GM21367 (cell line): ENCODE measurements around the gene DISC1.
"Not testable (repeated sequence)": the region's sequence is repeated elsewhere in the genome, so short reads cannot be mapped to it uniquely, and the experiment has no call there.

ENCODE experiments used
- ATAC-seq: cut with Tn5 transposase; IDR thresholded peaks from one replicate; pipeline ENCODE4 v1.9.1; 2021; ENCODE audit not compliant: unreplicated experiment

Gene DISC1

DNA sequence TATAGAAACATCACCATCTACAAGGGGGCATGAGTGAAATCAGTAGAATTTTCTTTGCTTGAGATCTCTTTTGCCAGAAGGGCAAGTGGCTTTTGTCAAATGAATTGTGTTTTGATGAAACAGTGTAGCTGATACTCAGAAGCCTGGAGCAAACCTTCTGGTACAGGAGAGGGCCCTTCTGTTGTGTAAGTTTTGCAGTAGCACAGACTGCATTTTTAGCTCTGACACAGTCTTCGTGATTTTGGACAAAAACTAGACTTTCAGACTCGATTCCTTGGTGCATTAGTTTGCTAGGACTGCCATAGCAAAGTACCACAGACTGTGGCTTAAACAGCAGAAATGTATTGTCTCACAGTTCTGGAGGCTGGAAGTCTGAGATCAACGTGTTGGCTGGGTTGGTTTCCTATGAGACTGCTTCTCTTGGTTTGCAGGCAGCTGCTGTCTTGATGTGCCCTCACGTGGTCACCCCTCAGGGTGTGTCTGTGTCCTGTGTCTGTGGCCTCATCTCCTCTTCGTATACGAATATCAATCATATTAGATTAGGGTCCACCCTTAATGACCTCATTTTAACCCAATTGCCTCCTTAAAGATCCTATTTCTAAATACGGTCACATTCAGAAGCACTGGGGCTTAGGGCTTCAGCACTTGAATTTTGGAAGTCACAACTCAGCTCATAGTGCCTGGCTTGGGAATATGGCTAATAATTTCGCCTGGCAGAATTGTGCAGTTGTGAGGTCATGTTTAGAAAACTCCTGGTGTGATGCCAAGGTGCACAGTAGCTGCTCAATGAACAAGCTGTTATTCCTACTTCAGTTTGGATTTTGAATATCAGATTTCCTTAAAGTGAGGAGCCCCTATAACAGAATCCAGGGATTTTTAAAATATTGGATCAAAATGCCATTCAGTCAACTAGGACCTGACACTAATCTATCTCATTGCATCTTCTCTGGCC lies 21.2 kb upstream of the DISC1 start:
- ATAC-seq: no peak

DNA sequence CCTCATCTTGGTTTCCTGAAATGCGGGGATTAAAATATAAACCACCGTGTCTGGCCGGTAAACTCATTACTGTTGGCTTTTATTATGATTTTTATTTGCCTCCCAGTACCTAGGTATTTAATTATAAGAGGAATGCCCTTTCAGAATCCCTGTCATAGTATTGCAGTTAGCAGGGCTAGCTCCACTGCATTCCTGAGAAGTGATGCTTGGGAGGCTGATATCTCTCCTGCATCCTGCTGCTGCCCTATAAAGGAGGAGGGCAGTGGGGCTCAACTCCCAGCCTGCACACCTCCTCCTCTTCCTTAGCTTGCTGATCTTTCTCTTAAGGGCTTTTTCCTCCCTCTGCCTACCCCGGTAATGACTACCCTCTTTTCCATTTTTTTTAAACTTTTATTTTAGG lies 19.9 kb upstream of the DISC1 start:
- no peak for ATAC-seq

DNA sequence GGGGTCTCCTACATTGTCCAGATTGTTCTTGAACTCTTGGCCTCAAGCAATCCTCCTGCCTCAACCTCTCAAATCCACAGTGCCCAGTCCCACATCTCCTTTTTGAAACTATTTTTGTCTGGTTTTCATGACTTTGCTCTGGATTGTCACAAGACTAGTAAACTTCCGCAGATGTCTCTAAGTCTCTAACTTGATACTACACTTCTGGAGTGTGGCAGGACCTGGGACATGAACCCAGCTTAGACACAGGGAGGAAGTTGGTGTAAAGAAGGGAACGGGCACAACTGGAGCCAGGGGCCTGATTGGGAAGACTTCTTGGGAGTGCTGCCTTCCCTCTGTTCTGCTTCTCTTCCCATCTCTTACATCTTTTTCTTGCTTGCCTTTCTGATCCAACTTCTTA lies 16.2 kb upstream of the DISC1 start:
- ATAC-seq: no peak

DNA sequence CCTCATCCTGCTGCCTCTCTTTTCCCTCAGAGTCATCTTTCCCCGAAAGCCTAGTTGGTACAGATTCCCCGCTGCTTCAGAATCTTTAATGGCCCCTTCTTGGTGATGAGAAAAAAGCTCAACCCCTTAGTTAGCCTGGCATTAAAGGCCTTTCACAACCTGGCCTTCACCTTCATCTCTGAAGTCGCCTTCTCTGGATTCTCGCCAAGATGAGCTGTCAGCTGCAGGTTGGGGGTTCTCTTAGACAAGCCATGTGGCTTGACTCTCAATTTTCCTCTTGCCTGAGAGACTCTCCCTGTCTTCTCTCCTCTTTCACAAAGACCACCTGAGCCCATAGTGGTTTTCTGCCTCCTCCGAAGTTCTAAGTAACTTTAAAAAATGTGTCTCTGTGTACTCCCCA lies 15.5 kb upstream of the DISC1 start:
- no peak for ATAC-seq

DNA sequence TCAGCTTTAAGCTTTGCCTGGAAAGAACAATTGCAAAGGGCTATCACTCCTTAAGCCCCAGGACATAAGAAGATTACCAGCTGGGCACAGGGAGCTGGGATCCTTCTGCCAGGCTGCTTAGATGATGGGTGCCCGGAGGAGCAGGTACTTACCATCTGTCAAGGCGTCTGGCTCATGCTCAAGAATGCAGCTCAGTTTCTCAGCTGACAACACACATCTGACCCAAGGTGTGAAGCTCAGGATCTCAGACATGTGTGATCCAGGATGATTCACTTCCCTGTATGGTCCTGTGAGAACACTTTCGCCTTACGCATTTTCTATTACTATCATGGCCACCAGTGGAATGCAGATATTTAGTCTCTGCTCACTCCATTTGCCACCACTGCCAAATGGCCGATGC lies 14.7 kb upstream of the DISC1 start:
- ATAC-seq: no peak

DNA sequence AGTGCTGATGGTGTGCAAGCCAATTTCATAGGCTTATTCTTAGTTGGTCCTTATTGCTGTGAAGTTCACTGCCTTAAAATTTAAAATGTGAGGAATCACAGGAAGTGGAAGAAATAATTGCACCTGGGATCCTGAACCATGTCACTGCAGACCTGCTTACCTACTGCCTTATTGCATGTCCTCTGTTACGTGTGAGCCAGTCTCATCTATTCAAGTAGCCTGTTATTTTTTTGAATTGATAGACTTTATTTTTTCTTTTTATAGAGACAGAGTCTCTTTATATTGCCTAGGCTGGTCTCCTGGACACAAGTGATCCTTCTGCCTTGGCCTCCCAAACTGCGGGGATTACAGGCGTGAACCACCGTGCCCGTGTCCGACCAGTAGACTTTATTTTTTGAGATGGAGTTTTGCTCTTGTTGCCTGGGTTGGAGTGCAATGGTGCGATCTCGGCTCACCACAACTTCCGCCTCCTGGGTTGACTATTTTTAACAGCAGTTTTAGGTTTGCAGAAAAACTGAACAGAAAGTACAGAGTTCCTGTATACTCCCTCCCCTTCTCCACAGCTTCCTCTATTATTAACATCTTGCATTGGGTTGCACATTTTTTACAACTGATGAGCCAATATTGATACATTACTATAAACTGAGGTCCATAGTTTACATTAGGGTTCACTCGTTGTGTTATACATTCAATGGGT lies 14.0 kb upstream of the DISC1 start:
- ATAC-seq: peak; percentile 98

DNA sequence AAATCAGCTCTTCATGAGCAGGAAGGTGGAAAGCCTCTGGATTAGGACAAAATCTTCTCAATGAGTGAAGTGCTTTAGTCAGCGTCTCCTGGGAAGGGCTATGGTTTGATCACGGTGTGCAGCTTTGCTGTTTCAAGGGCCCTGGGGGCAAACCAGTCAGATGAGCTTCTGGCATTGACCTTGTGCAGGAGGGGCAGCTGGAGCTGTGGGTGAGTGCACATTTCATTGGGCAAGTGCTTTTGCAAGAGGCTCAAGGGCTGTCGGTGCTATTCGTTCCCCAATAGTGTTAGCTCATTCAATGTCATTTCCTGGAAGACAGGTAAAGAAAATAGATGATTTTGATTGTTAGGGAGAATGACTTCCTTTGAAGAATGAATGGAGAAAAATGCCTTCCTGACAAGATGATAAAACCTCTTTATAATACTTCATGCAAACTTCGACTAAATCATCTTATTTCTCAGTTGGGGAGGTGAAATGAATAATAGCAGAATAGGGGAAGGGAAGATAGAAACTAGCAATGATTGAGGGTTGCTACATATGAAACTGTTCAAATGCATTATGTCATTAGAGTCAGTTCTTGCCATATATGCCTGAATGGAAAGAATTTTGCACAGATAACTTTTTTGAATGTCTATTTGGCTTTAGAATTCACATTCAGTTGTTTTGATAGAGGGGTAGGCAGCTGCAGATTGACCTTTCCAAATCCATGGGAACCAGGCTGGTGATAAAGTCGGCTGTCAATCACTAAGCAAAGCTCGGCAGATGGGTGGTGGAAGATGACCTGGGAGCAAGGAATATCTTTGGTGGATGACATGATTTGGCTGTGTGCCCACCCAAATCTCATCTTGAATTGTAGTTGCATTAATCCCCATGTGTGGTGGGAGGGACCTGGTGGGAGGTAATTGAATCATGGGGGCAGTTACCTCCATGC lies 12.9 kb upstream of the DISC1 start:
- ATAC-seq: no peak

DNA sequence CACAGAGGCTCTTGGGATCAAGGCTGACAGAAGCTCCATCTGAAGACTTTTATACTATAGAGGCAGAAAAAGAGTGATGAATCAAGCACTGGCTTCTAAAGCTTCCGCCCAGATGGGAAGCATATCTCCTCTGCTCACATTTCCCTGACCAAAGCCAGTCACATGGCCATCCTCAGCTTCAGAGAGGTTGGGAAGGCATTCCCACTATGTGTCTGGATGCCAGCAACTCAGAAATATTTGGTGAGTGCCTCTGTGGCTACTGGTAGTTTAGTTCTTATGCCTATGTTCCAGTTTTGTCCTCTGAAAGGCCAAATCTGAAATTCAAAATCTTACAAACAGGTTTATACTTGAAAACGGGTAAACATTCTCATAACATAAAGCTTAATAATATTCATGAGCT lies 9.9 kb upstream of the DISC1 start:
- ATAC-seq: no peak

DNA sequence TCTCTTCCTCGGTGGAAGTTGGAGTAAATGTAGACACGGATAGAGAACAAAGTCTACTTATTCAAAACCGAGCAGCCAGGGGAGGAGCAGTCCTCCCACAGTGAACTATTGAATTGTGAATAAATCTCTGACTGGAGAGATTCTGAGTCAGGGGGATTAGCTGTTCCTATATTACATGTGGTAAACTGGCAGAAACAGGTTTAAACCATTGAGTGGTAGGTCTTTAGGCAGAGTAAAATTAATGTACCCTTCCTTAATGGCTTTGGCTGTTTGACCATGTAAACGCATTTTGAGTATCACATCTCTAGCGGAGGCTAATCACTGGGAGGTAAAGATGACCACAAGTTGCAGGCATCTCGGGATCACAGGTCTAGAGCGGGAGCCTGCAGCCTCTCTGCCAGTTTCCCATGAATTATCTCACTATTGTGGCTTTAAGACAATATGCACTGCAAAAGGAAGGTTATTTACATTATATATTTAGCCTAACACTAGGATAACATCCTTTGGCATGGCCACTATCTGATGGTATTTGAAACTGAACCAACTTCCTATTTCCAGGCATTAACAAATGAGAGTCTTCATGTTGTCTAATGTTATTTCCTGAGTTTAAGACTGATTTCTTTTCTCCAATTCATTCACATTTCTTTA lies 7.9 kb upstream of the DISC1 start:
- no peak for ATAC-seq

DNA sequence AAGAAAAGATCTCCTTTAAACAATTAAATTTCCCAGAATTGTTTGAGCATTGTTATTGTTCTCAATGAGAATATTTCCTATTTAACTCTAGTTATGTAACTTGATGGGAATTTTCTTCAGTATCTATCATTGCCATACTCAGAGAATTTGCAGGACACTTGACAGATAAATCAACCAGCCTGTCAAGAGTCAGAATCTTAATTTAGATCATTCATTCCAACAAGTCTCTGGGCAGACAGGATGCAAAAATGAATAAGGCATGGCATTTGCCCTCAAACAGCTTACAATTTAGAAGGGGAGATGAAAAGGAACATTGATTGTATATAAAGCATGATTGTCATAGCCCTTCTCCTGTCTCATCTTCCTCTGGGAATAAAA lies 7.3 kb upstream of the DISC1 start:
- no peak for ATAC-seq

DNA sequence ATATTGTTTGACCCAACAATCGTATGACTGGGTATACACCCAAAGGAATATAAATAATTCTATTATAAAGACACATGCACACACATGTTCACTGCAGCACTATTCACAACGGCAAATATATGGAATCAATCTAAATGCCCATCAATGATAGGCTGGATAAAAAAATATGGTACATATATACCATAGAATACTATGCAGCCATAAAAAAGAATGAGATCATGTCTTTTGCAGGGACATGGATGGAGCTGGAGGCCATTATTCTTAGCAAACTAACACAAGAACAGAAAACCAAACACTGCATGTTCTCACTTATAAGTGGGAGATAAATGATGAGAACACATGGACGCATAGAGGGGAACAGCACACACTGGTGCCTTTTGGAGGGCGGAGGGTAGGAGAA lies 1.5 kb upstream of the DISC1 start:
- ATAC-seq: not testable (repeated sequence)

DNA sequence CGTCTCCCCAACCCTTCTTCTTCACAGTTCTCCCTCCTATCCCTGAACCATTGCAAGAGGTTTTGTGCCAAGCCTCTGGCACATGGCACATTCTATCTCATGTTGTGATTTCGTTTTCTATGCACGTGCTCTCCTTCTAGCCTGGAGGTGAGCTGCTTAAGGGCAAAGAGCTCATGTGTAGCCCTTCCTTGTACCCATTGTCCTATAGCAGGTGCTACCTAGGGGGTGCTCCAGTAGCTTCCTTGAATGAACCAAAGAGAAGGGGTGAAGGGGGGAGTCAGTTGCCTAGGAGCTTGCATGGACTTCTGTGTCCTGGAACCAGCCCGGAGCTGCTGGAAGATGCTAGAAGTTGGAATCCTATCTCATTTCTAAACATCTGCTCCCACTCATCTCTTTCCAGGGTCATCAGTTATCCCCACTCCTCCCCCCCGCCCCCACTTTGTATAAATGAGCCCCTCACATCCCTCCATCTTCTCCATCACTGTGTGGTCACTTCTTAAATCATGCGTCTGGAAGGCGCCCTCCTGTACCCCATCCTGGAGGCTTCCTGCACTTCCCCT lies 535 bp upstream of the DISC1 start:
- no peak for ATAC-seq

DNA sequence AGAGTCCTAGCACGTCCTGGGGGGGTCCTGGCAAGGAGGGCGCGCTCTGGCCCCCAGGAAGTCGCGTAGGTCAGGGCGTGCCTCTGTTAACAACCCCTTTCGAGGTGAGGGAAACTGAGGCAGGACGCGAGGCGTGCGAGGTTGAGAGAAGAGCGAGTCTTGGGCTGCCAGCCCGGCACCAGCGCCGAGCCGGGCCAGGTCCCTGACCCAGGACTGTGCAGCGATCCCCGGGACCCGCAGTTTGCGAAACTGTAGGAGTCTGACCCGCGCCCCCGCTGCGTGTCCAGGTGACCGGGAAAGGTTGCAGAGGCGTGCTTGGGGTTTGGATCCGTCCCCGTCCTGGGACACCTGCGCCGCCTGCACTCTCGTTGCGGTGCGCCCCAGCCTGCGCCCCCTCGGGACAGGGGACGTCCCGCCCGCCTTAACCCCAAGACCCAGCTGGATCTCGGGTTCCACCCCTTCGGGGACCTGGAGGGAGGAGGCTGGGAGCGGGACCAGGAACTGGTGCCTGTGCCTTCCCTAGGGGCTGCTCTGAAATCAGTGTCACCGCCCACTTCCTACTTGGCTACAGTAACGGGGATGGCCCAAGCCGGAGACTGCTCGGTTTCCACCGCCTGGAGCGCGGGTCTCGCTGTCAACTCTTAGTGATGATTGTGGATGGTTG lies 493 bp downstream of the DISC1 start:
- peak; percentile 49 for ATAC-seq

DNA sequence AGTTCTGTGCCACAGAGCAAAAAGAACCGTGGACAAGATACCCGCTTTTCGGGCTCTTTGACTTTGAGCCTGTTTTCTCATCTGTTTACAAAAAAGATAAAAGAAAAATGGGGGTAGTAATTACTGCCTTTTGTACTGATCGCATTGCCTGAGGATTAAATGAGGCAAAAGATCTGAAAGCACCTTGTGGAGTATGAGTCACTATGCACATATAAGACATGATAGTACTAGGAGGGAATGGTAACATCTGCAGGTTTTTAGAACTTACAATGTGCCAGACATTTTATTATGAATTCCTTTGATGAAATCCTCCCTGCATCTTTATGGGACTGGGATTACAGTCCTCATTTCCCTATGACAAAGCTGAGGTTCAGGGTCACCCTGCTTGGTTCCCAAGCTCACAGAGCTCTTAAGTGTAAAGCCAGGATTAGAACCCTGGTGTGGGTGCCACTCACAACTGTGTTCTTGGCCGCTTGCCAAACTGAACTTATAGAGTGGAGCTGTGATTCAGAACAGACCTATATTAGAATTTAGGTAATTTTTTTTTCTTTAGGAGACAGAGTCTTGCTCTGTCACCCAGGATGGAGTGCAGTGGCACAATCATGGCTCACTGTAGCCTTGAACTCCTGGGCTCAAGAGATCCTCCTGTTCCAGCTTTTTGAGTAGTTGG lies 1.8 kb downstream of the DISC1 start:
- no peak for ATAC-seq

DNA sequence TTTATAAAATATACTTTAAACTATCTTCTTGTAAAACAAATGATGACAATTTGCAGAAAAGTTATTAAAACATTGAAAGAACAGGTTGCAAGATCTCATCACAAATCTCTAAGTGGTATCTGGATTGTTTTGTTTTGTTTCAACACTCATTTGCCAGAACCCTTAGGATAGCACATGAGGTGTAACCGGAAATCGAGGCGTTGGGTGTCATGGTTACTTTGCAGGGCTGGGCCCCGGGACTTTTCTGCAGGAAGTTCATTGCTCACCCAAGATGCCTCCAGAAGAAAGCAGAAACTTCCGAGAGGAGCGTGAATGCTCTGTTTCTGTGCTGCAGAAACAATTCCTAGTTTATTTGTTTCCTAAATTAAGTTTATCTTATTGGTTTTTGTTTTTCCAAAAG lies 2.5 kb downstream of the DISC1 start:
- no peak for ATAC-seq

DNA sequence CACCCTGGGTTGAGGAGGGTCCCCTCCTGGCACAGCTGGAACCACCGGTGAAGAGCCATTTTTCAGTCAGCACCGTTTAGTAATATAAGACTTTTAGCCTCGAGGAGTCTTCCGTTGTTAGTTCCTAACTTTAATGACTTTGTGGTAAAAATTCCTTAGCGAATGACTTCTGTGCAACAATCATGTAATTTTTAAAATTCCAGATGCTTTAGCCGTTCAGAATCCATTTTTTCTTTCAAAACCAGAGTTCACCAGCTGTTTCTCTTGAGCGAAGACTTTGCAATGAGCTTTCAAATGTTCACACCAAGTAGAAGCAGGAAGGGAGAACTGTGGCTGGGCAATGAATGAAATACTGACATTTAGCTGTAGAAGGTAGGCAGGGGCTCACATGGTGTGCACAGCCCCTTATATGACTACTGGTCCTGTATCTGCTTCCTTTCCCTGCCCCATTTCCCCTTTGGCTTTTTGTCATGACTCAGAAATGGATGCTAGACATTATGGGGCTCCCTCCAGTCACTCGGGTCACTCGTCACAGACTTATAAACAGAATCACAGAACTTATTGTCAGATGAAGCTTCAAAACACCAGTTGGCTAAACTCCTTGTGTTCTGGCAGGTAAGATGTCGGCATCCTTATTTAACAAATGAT lies 4.1 kb downstream of the DISC1 start:
- ATAC-seq: no peak

DNA sequence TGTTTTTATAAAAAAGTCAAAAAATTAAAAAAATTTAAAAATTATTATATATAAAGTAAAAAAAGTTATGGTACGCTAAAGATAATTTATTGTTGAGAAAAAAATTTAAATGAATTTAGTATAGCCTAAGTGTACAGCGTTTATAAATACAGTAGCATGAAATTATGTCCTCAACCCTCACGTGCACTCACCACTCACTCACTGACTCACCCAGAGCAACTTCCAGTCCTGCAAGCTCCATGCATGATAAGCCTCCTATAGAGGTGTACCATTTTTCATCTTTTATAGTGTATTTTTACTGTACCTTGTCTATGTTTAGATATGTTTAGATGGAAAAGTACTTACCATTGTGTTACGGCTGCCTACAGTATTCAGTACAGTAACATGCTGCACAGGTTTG lies 5.1 kb downstream of the DISC1 start:
- no peak for ATAC-seq

DNA sequence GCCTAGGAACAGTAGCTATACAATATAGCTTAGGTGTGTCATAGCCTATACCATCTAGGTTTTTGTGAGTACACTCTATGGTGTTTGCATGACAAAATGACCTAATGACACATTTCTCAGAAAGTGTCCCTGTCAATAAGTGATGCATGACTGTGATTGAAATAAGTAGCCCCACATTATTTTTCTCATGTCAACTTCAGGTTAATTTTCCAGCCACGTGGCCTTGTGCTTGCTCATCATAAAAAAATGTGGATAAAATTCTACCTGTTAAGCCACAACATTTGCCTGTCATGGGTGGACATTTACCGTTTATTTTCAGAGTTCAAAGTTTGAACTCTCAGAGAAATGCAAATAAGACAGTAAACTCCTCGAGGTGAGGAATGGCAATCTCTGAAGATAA lies 5.5 kb downstream of the DISC1 start:
- ATAC-seq: no peak
